Measurements from ENCODE around the gene TNNI3K.

GRCh38 chr1:74432325-74432724 is 197.1 kb downstream of the TNNI3K start:
- TF ChIP-seq CTCF (IDR thresholded peaks at IDR 0.05 in 2 of 3, conservative IDR thresholded peaks at IDR 0.05 in 1 of 3; ENCODE audit: borderline replicate concordance in 1 of 3, insufficient read depth in 1 of 3, low read depth in 2 of 3, low read length in 2 of 3) (no peak), POLR2AphosphoS5 (IDR thresholded peaks at IDR 0.05; ENCODE audit: low read depth, low read length) (no peak), YY1 (IDR thresholded peaks at IDR 0.05; ENCODE audit: extremely low read depth, insufficient replicate concordance, low read depth, low read length) (no peak), MAX (IDR thresholded peaks at IDR 0.05) (no peak), REST (IDR thresholded peaks at IDR 0.05; ENCODE audit: low read depth) (no peak), POLR2A (IDR thresholded peaks at IDR 0.05; ENCODE audit: borderline replicate concordance, extremely low read depth, insufficient read depth, insufficient read length) (no peak), CBX3 (IDR thresholded peaks at IDR 0.05; ENCODE audit: low read depth) (no peak)
